GM12873 (cell line): ENCODE data around the gene TUT1.

Experiments
- CTCF ChIP-seq: IDR thresholded peaks from 2 replicates; pipeline ENCODE4 v1.5.1; 2012; ENCODE audit warnings: low read depth, mild to moderate bottlenecking, moderate library complexity, low read length, control low read depth; ENCODE audit not compliant: insufficient read depth; ENCODE audit errors: missing control alignments

Gene TUT1

GRCh38 chr11:62560566-62561103, 30.7 kb downstream of the TUT1 start:
- TF ChIP-seq CTCF = peak; percentile 86

GRCh38 chr11:62559204-62559603, 32.1 kb downstream of the TUT1 start:
- no peak for TF ChIP-seq CTCF

GRCh38 chr11:62558669-62559068, 32.7 kb downstream of the TUT1 start:
- TF ChIP-seq CTCF = no peak

GRCh38 chr11:62556875-62557631, 34.3 kb downstream of the TUT1 start:
- no peak for TF ChIP-seq CTCF

- TF ChIP-seq CTCF = no peak
Measured at GRCh38 chr11:62556108-62556874, 35.0 kb downstream of the TUT1 start.

- TF ChIP-seq CTCF = no peak
Measured at GRCh38 chr11:62555464-62556107, 35.7 kb downstream of the TUT1 start.
